ENCODE results near the gene FKBP1A.

Gene FKBP1A

GRCh38 chr20:1396702-1397101 is 3.8 kb upstream of the FKBP1A start:
- no peak overlapping the region for H3K27ac ChIP-seq (replicated peaks)
- no peaks in the 10 kb centered on the region for H3K27me3 ChIP-seq (ENCODE audit: insufficient read depth, poor library complexity, severe bottlenecking)
- no peak for DNase-seq (ENCODE audit: low read depth in 1 of 2, low spot score in 1 of 2)
- TF ChIP-seq POLR2AphosphoS5 (IDR thresholded peaks at IDR 0.05; ENCODE audit: low read depth) (no peak), SPI1 (IDR thresholded peaks at IDR 0.05; ENCODE audit: borderline replicate concordance, low read depth) (no peak), REST (IDR thresholded peaks at IDR 0.05; ENCODE audit: insufficient replicate concordance, low read depth) (no peak), GABPA (IDR thresholded peaks at IDR 0.05; ENCODE audit: low read depth) (no peak)
- TF ChIP-seq, protein P1, sequence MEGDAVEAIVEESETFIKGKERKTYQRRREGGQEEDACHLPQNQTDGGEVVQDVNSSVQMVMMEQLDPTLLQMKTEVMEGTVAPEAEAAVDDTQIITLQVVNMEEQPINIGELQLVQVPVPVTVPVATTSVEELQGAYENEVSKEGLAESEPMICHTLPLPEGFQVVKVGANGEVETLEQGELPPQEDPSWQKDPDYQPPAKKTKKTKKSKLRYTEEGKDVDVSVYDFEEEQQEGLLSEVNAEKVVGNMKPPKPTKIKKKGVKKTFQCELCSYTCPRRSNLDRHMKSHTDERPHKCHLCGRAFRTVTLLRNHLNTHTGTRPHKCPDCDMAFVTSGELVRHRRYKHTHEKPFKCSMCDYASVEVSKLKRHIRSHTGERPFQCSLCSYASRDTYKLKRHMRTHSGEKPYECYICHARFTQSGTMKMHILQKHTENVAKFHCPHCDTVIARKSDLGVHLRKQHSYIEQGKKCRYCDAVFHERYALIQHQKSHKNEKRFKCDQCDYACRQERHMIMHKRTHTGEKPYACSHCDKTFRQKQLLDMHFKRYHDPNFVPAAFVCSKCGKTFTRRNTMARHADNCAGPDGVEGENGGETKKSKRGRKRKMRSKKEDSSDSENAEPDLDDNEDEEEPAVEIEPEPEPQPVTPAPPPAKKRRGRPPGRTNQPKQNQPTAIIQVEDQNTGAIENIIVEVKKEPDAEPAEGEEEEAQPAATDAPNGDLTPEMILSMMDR (IDR thresholded peaks at IDR 0.05; ENCODE audit: insufficient read depth, low read length), result no peak
- no peak overlapping the region for H3K4me3 ChIP-seq (replicated peaks; ENCODE audit: insufficient read depth, low read length)

- Histone ChIP-seq H3K27ac (replicated peaks) (no peak overlapping the region), H3K4me3 (replicated peaks; ENCODE audit: insufficient read depth, low read length) (no peak overlapping the region), H3K27me3 (ENCODE audit: insufficient read depth, poor library complexity, severe bottlenecking) (no peaks in the 10 kb centered on the region)
- no peak for DNase-seq (ENCODE audit: low read depth in 1 of 2, low spot score in 1 of 2)
- no peak for TF ChIP-seq SPI1 (IDR thresholded peaks at IDR 0.05; ENCODE audit: borderline replicate concordance, low read depth)
- TF ChIP-seq GABPA (IDR thresholded peaks at IDR 0.05; ENCODE audit: low read depth), result no peak
- TF ChIP-seq, protein P1 (IDR thresholded peaks at IDR 0.05; ENCODE audit: insufficient read depth, low read length), result no peak
- no peak for TF ChIP-seq REST (IDR thresholded peaks at IDR 0.05; ENCODE audit: insufficient replicate concordance, low read depth)
- no peak for TF ChIP-seq POLR2AphosphoS5 (IDR thresholded peaks at IDR 0.05; ENCODE audit: low read depth)
Observed at GRCh38 chr20:1396264-1396663, 3.4 kb upstream of the FKBP1A start.

- TF ChIP-seq POLR2AphosphoS5 (IDR thresholded peaks at IDR 0.05; ENCODE audit: low read depth) (no peak), SPI1 (IDR thresholded peaks at IDR 0.05; ENCODE audit: borderline replicate concordance, low read depth) (no peak), REST (IDR thresholded peaks at IDR 0.05; ENCODE audit: insufficient replicate concordance, low read depth) (no peak), GABPA (IDR thresholded peaks at IDR 0.05; ENCODE audit: low read depth) (no peak)
- TF ChIP-seq, protein P1 (IDR thresholded peaks at IDR 0.05; ENCODE audit: insufficient read depth, low read length), result no peak
- H3K27me3 ChIP-seq (ENCODE audit: insufficient read depth, poor library complexity, severe bottlenecking), result no peaks in the 10 kb centered on the region
Observed at GRCh38 chr20:1394686-1395085, 1.8 kb upstream of the FKBP1A start.

More at GRCh38 chr20:1394686-1395085, 1.8 kb upstream of the FKBP1A start:
- Histone ChIP-seq H3K27ac (replicated peaks) (no peak overlapping the region), H3K4me3 (replicated peaks; ENCODE audit: insufficient read depth, low read length) (no peak overlapping the region)
- no peak for DNase-seq (ENCODE audit: low read depth in 1 of 2, low spot score in 1 of 2)
